Measurements from ENCODE around the gene PTPN4.

DNA sequence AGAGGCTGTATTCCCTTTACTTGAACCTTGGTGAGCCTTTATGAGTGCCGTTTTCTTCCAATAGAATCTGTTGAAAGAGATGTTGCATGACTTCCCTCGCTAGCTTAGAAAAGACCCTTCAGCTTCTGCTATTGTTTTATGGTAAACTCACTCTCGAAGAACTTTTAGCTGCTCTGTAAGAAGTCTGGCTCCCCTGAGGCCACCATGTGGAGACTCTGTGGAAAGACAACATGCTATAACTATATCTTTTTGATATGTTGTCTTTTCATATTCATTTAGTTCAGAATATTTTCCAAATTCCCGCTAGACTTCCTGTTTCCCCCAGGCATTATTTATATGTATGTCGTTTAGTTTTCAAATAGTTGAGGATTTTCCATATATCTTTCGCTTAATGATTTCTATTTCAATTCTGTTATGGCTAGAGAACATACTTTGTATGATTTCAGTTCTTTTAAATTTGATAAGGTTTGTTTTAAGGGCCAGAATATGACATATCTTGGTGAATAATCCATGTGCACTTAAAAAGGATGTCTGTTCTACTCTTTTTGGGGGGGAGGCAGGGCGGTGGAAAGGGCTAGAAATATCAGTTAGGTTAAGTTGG lies 64.1 kb downstream of the PTPN4 start:
- TF ChIP-seq, protein P1, sequence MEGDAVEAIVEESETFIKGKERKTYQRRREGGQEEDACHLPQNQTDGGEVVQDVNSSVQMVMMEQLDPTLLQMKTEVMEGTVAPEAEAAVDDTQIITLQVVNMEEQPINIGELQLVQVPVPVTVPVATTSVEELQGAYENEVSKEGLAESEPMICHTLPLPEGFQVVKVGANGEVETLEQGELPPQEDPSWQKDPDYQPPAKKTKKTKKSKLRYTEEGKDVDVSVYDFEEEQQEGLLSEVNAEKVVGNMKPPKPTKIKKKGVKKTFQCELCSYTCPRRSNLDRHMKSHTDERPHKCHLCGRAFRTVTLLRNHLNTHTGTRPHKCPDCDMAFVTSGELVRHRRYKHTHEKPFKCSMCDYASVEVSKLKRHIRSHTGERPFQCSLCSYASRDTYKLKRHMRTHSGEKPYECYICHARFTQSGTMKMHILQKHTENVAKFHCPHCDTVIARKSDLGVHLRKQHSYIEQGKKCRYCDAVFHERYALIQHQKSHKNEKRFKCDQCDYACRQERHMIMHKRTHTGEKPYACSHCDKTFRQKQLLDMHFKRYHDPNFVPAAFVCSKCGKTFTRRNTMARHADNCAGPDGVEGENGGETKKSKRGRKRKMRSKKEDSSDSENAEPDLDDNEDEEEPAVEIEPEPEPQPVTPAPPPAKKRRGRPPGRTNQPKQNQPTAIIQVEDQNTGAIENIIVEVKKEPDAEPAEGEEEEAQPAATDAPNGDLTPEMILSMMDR (IDR thresholded peaks at IDR 0.05), result peak; percentile 17 to 63 (median 50)
- TF ChIP-seq POLR2A (IDR thresholded peaks at IDR 0.05), result no peak

Data from esophagus squamous epithelium (tissue), 4 donors.